Fibroblast of skin of left biceps (primary cell): Measurements from ENCODE around the gene SLAIN1.
"Not testable (repeated sequence)": the region's sequence is repeated elsewhere in the genome, so short reads cannot be mapped to it uniquely, and the experiment has no call there.

Experiments
- DNase-seq, 2 experiments: peaks; one replicate each; pipeline ENCODE4 v3.0.0-alpha.2; 2013; ENCODE audit warnings: low read depth in 2 of 2

The SLAIN1 gene

DNA sequence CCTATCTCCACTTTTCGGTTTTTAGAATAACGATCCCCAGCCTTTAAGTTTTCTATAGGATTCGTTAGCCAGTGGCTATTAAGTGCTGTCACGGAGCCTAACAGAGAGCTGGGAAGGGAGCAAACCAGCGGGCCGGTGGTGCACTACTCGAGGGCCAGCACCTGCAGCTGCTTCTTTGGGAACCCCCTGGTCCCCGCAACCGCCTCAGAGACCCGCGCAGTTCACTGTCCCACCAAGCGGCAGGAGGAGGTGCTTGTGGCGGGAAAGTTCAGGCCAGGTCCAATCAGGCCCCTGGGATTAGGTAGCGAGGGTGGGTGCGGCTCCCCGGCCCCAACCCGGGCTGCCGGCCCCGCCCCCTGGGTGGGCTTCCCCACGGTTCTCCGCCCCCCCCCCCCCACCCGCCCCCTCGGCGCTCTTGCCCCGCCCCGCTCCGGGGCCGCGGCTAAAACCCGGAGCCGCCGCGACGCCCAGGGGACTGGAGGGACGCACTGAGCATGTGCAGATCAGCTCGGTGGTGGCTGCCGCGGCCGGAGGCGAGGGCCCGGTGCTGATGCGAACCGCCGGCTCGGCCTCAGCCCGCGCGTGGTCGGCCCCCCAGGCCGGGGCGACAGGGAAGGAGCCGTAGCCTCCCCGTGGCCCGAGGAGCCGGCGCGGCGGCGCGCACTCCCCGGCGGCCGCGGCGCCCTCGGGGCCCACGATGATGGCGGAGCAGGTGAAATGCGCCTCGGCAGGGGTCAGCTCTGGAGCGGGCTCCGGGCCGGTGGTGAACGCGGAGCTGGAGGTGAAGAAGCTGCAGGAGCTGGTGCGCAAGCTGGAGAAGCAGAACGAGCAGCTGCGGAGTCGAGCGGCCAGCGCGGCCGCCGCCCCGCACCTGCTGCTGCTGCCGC is at the start of gene SLAIN1:
TSS of gene SLAIN1 (plus strand) at position 471 of the 887 bp plus-strand sequence. CDS start at position 698, 227 bp downstream.
- no peak for DNase-seq

DNA sequence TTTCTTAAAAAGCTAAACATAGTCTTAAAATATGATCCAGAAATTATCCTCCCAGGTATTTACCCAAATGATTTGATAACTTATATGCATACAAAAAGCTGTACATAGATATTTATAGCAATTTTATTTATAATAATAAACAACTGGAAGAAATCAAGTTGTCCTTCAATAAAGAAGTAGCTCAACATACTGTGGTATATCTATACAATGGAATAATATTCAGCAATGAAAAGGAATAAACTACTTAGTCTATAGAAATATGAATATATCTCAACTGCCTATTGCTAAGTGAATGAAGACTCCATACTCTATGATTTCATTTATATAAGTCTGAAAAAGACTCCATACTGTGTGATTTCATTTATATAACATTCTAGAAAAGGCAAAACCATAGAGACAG is 47.1 kb upstream of the SLAIN1 start:
- no peak for DNase-seq

DNA sequence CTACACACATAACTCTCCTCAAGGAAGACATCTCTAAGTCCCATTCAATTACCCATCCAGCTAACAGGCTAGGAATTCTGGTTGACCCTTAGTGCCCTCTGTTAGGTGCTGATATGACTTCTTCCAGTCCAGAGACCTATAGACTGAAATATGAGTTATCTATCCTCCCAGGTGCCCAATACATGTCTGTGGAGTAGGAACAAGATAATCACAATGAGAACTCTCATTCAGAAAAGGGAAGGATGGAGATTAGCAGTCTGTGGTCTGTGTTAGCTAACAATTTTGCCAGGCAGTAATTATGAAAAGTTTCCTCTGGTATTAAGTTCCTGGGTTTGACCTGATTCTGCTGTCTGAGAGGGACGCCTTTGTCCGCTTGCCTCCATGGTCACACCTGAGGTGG is 44.2 kb upstream of the SLAIN1 start:
- no peak for DNase-seq

DNA sequence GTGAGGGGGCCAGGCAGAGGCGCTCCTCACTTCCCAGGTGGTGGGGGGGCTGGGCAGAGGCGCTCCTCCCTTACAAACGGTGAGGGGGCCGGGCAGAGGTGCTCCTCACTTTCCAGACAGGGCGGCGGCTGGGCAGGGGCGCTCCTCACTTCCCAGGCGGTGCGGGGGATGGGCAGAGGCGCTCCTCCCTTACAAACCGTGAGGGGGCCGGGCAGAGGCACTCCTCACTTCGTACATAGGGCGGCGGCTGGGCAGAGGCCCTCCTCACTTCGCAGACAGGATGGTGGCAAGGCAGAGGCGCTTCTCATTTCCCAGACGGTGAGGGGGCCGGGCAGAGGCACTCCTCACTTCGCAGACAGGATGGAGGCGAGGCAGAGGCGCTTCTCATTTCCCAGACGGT is 37.5 kb upstream of the SLAIN1 start:
- not testable (repeated sequence) for DNase-seq

DNA sequence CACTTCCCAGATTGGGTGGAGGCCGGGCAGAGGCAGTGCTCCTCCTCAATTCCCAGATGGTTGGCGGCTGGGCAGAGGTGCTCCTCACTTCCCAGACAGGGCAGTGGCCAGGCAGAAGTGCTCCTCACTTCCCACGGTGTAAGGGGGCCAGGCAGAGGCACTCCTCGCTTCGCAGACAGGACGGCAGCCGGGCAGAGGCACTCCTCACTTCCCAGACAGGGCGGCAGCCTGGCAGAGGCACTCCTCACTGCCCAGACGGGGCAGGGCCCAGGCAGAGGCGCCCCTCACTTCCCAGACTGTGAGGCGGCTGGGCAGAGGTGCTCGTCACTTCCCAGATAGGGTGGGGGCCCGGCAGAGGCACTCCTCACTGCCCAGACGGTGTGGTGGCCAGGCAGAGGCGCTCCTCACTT is 36.6 kb upstream of the SLAIN1 start:
- no peak for DNase-seq

DNA sequence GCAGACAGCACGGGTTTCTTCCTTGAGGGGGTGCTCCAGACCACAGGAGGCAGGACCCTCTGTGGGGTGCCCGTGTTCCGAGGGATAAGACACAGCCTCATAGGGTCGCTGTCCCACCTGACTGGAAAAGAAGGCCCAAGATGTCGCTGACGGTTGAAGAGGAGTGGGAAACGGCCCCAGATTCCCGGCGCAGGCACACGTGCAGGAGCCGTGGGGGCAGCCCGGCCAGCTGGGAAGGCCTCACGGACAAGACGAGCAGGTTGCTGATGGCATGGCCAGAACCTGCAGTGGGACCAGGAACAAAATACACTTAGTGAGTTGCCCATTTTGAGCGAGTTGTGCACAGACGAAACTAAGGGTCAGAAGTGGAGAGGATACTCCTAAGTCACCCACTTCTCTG is 35.2 kb upstream of the SLAIN1 start:
- not testable (repeated sequence) for DNase-seq

DNA sequence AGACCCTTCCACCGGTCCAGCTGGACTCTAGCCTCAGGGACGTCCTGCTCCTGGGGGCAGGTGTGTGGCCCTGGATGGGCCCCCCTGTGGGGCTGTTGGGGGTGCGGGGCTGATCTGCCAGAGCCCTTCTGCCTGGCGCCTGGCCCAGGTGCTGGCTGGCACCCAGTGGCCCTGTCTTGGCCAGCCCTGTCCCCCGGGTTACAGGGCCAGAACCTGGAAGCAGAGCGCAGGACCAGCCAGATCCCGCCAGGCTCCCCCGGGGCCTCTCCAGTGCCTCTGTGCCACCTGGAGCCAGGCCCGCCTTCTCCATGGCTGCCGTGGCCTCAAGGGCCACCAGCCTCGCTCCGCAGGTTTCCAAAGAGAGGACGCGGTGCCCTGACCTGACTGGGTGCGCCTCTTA is 34.7 kb upstream of the SLAIN1 start:
- DNase-seq: not testable (repeated sequence)

DNA sequence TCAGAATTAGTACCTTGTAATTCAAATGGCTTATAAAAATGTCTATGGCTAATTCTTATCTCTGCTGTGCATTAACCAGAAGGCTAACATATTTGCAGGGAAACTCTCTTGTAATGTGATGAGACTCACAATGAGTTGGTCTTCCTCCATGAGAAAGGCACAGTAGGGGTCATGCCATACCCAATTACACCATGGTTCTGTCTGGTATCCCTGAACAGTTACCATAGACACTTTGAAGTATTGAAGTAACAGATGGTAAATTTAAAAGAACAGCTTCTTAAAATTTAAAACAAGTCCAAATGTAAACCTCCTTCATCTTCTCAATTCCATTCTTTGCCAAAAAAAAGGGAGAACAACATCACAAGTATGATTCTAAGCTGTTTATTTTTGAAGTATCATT is 22.6 kb upstream of the SLAIN1 start:
- no peak for DNase-seq

DNA sequence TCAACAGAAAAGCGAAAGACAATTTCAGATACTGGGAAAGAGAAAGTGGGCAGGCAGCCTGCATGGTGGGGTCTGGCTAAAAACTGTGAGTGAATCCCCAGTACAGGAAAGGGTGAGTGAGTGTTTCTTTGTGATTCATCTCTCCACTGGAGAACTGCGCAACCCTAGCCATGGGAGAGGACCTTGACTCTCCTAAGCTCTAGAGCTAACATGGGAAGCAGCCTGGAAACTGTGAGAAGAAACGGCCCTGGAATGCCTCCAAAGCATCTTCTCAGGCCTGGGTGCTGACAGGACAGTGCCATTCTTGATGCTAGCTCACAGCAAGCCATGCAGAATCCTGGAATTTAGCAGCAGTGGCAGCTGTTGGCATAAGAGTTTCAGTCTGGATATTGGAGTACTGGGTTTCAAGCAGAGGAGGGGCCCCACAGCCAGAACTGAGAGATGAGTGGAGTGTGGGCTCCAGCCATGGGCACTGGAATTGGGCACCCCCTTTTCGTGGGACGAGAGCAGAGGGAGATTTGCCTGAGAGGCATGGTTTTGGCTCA is 18.7 kb upstream of the SLAIN1 start:
- DNase-seq: no peak

DNA sequence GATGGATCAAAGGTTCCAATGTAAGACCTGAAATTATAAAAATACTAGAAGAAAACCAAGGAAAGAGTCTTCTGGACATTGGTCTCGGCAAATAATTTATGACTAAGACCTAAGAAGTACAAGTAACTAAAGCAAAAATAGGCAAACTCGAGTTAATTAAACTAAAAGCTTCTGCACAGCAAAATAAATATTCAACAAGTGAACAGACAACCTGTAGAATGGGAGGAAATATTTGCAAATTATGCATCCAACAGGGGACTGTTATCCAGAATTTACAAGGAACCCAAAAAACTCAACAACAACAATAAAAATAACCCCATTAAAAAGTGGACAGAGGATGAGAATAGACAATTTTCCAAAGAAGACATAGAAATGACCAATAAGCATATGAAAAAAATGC is 9.7 kb upstream of the SLAIN1 start:
- no peak for DNase-seq

DNA sequence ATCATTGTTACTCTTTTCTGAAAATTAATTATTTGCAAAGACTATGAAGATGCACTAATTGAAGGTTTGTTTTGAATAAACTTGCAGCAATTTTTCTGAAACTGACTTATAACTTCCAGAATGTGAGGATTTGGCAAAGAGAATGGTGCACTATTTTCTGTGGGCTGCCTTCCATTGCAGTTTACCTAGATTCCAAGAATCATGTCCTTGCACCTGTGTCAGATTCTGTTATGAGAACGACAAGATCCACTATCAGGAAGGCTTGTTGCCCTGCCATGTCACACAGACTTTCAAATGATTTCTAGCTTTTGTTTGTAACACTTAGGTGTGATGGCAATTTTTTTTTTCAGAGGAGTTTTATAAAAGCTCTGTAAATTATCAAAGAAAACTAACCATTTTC is 5.6 kb upstream of the SLAIN1 start:
- DNase-seq: no peak

DNA sequence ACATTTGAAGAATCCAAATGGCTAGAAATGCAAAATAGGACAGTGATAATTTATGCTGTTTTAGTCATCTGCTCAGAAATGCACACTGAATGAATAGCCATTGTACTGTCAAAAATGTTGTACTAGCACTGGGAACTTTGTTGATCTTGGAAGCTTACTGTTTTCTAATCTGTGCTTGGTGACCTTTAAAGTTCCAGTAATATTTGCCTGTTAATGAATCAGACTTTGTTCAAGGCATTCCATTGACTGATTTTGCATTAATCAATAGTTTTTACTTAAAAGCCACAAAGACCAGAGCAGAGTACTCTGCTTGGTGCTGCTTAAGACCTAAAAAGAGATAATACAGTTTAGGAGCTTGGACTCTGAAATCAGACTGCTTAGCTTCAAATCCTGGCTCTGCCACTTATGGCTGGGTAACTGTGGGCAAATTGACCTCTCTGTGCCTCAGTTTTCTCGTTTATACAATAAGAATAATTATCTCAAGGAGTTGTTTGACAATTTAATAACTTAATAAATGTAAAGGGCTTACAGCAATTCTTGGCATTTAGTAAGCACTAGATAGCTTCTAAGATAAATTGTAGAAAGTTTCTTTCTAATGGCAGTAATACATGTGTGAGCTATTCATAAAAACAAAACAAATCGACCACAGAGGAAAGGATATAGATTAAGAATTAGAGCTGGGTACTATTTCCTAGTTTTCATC is 4.6 kb upstream of the SLAIN1 start:
- no peak for DNase-seq

DNA sequence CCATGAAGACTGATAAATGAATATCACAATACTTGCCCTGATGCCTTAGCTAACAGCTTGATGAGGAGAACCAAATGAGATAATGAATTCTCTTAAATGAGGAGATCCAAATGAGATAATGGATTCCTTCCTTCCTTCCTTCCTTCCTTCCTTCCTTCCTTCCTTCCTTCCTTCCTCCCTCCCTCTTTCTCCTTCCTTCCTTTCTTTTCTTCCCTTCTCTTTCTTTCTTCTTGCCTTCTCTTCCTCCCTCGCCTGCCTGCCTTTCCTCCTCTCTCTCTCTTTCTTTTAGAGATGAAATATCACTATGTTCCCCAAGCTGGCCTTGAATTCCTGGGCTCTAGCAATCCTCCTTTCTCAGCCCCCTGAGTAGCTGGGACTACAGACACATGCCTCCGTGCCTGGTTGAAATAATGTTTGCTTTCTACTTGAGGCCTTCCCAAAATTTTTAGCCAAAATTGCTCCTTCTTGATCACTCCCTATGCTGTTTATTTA is 4.0 kb upstream of the SLAIN1 start:
- DNase-seq: no peak

DNA sequence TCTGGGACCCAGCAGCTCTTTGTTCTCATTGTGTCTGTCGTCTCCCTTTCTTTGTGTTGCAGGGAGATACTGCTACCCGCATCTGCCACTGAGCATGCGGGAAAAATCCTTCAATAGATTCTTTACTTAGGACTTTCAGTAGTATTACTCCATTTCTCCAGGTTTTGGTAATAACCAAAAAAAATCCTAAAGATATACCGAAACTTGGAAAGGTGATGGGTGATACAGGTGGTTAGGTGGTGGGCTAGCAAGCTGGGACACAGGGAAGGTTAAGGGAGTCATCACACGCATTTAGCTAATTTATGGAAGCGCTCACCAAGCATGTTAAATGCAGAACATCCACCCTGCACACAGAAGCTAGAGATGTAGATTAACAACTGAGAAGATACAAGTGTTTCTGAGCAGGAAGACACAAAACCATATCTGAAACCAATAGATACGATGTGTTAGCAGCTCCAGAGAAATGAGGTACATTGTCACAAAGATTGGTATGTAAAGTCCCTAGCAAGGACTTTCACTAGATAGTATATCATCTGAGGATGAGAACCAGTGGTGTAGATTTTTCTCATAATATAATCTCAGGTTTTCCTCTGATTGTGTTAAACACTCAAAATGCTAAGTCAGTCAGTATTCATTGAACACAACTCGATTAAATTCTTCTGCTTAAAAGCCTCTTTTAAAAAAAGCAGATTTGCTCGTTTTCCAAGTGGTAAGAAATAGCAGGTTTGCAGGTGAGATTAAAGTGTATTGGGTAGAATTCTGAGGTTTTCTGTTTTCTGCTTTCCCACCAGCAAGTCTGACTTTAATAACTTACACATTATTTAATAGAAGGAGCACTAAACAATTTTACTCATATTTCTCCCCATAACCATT is 1.2 kb upstream of the SLAIN1 start:
- DNase-seq: no peak

DNA sequence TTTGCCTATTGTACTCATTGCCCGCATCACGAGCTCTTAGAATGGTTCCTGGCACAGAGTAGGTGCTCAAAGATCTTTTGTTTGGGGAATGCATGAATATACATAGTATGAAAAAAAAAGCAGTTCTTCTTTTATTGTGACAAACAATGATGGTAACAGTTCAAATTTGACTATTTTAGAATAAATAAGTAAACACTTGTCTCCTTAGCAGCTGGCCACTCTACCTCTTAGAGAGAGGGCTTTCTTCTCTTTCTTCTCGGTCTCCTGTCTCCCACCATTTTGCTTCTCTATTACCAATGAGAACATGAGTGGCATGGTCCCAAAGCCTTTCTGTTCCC is 639 bp upstream of the SLAIN1 start:
- no peak for DNase-seq

DNA sequence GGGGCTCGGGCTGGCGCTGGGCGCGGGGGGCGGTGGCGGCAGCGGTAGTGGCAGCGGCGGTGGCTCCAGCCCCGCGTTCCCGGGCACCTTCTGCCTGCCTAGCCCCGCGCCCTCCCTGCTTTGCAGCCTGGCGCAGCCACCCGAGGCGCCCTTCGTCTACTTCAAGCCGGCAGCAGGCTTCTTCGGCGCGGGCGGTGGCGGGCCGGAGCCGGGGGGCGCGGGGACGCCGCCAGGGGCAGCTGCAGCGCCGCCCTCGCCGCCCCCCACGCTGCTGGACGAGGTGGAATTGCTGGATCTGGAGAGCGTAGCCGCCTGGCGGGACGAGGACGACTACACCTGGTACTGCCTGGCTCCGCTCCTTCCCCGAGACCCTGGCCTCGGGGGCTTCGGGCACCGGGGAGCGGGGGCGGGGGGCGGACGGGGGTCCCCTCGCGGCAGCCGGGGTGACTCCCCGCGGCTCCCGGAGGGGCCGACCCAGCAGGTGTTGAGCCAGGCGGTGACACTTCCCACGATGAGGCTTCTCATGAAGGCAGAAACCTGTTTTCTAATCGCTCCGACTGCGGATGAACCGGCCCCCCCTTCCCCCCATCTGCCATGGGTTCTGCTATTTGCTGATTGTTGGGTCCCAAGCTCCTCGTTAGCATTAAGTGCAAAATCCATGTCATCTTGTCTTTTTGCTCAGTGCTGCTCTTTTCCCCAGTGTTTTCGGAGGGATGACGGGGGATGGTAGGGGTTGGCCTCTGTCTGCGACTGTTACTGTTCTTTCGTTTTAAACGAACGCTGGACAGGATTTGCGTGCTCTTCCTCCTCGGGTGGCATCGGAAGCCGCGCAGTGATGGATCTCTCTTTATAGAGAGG is 943 bp downstream of the SLAIN1 start:
- DNase-seq: no peak

DNA sequence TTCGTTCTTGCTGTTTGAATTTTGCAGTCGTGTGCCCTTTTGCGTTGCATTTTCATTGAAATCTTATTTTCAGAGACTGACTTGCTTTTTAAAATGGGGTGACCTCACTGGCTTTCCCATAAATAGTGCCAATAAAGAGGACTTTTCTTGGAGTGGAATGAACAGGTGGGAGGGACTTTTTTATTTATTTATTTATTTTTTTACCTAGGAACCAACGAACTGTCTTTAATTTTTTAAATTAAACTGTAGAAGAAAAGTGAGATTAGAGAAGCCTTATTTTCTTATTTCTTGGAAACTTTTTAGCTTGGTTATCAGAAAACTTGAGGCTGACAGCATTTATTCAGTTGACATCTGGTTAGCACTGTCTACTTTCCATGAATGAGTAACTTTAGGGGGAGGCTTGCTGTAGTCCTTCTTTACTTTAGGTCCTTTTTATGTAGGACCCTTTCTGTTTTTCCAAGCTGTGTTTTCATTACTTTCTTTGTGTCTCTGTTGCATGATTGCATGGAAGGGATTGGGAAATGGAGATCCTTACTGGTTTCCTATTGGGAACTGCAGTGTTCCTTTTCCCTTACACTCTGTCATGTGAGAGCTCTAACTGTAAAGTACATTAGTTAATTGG is 1.7 kb downstream of the SLAIN1 start:
- DNase-seq: no peak

DNA sequence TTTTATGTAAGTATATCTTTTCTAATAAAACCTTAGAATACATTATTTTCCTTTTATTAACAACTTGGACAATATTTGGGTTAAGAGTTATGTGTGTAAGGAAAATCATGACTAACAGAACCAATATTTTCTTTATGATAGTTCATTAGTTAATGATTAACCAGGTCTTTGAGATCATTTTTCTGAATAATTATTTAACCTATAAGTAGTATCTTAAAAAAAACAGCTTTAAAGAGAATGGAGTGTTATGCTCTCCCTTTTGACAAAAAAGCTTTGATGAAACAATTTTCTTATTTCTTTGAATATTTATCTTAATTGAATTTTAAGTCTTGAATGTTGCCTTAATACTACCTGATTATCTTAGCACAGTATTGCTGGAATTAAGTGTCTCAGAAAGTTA is 3.8 kb downstream of the SLAIN1 start:
- DNase-seq: no peak

DNA sequence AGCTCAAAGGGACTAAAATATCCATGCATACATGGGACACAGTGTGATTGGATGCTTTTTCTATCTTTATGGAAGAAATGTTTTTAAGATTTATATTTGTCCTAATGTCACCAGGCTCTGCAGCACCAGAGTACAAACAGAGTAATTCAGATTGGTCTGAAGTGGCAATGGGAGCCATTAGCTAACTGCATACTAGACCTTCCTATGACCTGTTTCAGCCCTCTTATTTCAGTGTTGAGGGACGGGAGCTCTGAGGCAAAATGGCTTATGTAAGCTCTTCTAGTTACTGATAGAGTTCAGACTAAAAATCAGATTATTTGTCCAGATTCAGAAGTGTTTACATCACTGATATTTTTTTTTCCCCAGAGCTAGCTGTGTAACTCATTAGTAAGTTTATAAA is 4.9 kb downstream of the SLAIN1 start:
- no peak for DNase-seq

DNA sequence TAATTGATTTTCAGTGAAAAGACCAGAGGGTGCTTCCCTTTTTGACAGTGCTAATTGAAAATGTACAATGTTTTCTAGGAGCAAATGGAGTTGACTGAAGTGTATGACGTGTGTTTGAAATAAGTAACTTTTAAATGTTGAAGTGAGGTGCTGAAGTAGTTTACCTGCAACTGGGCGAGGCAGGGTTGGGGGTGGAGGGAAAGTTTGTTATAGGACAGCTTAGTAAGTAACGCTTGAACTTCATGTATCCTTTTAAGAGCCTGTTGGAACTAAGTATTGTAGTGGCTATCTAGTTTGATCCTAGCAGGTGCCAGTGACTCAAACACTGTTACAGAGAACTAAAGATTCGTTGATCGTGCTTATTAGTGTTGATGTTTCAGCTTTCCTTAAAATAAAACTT is 5.9 kb downstream of the SLAIN1 start:
- no peak for DNase-seq
